Activated T-helper 2 cell treated with anti-CD3 and anti-CD28 coated beads, Interferon-gamma antibody, Interleukin-2, Interleukin-4, amounts not matched to agents 10 μg/mL and 5 μg/mL and 100 μg/mL, durations not matched to agents 14 hours and 24 hours and 36 hours (primary cell): ENCODE data around the gene BOLA3. TPM values are rescaled to one million over a fixed set of nuclear protein-coding genes. Genes with fewer than 3 reads are reported as not detected.

Experiments used
- DNase-seq: peaks from one replicate; pipeline ENCODE4 v3.0.0; 2021; ENCODE audit warnings: low spot score
- H3K27ac Mint-ChIP-seq: one replicate; pipeline ENCODE4 v1.8.0; 2021; ENCODE audit warnings: mixed read lengths
- H3K27me3 Mint-ChIP-seq: one replicate; pipeline ENCODE4 v1.8.0; 2021; ENCODE audit warnings: low read depth, mixed read lengths
- H3K36me3 Mint-ChIP-seq: one replicate; pipeline ENCODE4 v1.8.0; 2021; ENCODE audit warnings: low read depth, mixed read lengths
- H3K4me1 Mint-ChIP-seq: one replicate; pipeline ENCODE4 v1.8.0; 2021; ENCODE audit warnings: low read depth, mixed read lengths
- H3K4me3 Mint-ChIP-seq: one replicate; pipeline ENCODE4 v1.8.0; 2021; ENCODE audit warnings: low read depth, mild to moderate bottlenecking, moderate library complexity, mixed read lengths
- H3K9me3 Mint-ChIP-seq: one replicate; pipeline ENCODE4 v1.8.0; 2021; ENCODE audit warnings: mixed read lengths
- intact Hi-C: fragments of 100-400 bp; cut with micrococcal nuclease; formaldehyde crosslinking; loops from one replicate; pipeline ENCODE4 v1.15.1; 2023
- total RNA-seq: library from RNA; stranded (reverse); gene quantifications from 2 replicates; pipeline ENCODE4 v1.2.3, GENCODE V29; 2022

Gene BOLA3
- total RNA-seq, 1 donor from 2014 or later, result 91.2 TPM

- peak; percentile 97 for DNase-seq
- intact Hi-C loops, result loop anchor here (1.0 kb wide), 2 partner anchors 20 to 28 kb away; partner anchors contain the start of gene MTHFD2
- Mint-ChIP-seq H3K27ac (peak within 1 kb of the TSS; percentile 81), H3K27me3 (no peaks in the 10 kb centered on the region), H3K4me1 (peaks cover 40% of the 10 kb centered on the region), H3K9me3 (no peaks in the 10 kb centered on the region), H3K4me3 (peak within 1 kb of the TSS; percentile 85), H3K36me3 (peaks cover 28% of the 10 kb centered on the region)
Observed at GRCh38 chr2:74178211-74179062, 30.7 kb upstream of the BOLA3 start, which contains the start of gene MOB1A. MOB1A (minus strand) TSS chr2:74178879; CDS start chr2:74178674, 205 bp downstream.

GRCh38 chr2:74177696-74178095, 30.0 kb upstream of the BOLA3 start:
- no peaks in the 10 kb centered on the region for H3K9me3 Mint-ChIP-seq
- peak overlapping the region; percentile 85 for H3K4me3 Mint-ChIP-seq
- H3K4me1 Mint-ChIP-seq, result peaks cover 44% of the 10 kb centered on the region
- peaks cover 32% of the 10 kb centered on the region for H3K36me3 Mint-ChIP-seq
- no peaks in the 10 kb centered on the region for H3K27me3 Mint-ChIP-seq
- intact Hi-C loops, result loop anchor here (1.0 kb wide), 2 partner anchors 21 to 29 kb away; partner anchors contain the start of gene MTHFD2
- peak overlapping the region; percentile 81 for H3K27ac Mint-ChIP-seq
- no peak for DNase-seq

- H3K4me1 Mint-ChIP-seq, result peaks cover 42% of the 10 kb centered on the region
- no peak overlapping the region for H3K4me3 Mint-ChIP-seq
- H3K36me3 Mint-ChIP-seq, result peaks cover 52% of the 10 kb centered on the region
Observed at GRCh38 chr2:74174909-74175308, 27.2 kb upstream of the BOLA3 start.

GRCh38 chr2:74168739-74169138, 21.0 kb upstream of the BOLA3 start:
- Mint-ChIP-seq H3K27ac (peak overlapping the region; percentile 58), H3K4me1 (peaks cover 17% of the 10 kb centered on the region), H3K4me3 (no peak overlapping the region), H3K9me3 (peaks cover 10% of the 10 kb centered on the region), H3K27me3 (no peaks in the 10 kb centered on the region), H3K36me3 (peaks cover 73% of the 10 kb centered on the region)
- DNase-seq, result no peak
- intact Hi-C loops, result no loop called here

More at GRCh38 chr2:74174909-74175308, 27.2 kb upstream of the BOLA3 start:
- Mint-ChIP-seq H3K27ac (no peak overlapping the region), H3K27me3 (no peaks in the 10 kb centered on the region), H3K9me3 (no peaks in the 10 kb centered on the region)
- no peak for DNase-seq
- intact Hi-C loops, result no loop called here

GRCh38 chr2:74164761-74165160, 17.0 kb upstream of the BOLA3 start:
- H3K36me3 Mint-ChIP-seq, result peaks cover 82% of the 10 kb centered on the region
- H3K27ac Mint-ChIP-seq, result no peak overlapping the region
- H3K9me3 Mint-ChIP-seq, result peaks cover 10% of the 10 kb centered on the region
- peaks cover 7% of the 10 kb centered on the region for H3K4me1 Mint-ChIP-seq
- intact Hi-C loops, result no loop called here
- no peak overlapping the region for H3K4me3 Mint-ChIP-seq
- no peak for DNase-seq
- no peaks in the 10 kb centered on the region for H3K27me3 Mint-ChIP-seq

GRCh38 chr2:74162951-74163350, 15.2 kb upstream of the BOLA3 start:
- peaks cover 5% of the 10 kb centered on the region for H3K4me1 Mint-ChIP-seq
- H3K36me3 Mint-ChIP-seq, result peaks cover 83% of the 10 kb centered on the region

GRCh38 chr2:74155830-74156229, 8.1 kb upstream of the BOLA3 start:
- no peak overlapping the region for H3K4me3 Mint-ChIP-seq
- DNase-seq, result no peak
- H3K36me3 Mint-ChIP-seq, result peaks cover 70% of the 10 kb centered on the region
- H3K4me1 Mint-ChIP-seq, result peaks cover 9% of the 10 kb centered on the region
- H3K27me3 Mint-ChIP-seq, result no peaks in the 10 kb centered on the region
- no peaks in the 10 kb centered on the region for H3K9me3 Mint-ChIP-seq
- intact Hi-C loops, result no loop called here
- no peak overlapping the region for H3K27ac Mint-ChIP-seq

More at GRCh38 chr2:74162951-74163350, 15.2 kb upstream of the BOLA3 start:
- peaks cover 10% of the 10 kb centered on the region for H3K9me3 Mint-ChIP-seq
- no peak overlapping the region for H3K4me3 Mint-ChIP-seq
- no peaks in the 10 kb centered on the region for H3K27me3 Mint-ChIP-seq
- no peak for DNase-seq
- intact Hi-C loops, result no loop called here
- H3K27ac Mint-ChIP-seq, result no peak overlapping the region

GRCh38 chr2:74152954-74153353, 5.2 kb upstream of the BOLA3 start:
- Mint-ChIP-seq H3K4me1 (peaks cover 6% of the 10 kb centered on the region), H3K27ac (no peak overlapping the region), H3K4me3 (no peak overlapping the region), H3K9me3 (no peaks in the 10 kb centered on the region), H3K36me3 (peaks cover 55% of the 10 kb centered on the region), H3K27me3 (no peaks in the 10 kb centered on the region)
- no peak for DNase-seq
- intact Hi-C loops, result no loop called here

GRCh38 chr2:74149570-74150319, 2.0 kb upstream of the BOLA3 start:
- Mint-ChIP-seq H3K9me3 (no peaks in the 10 kb centered on the region), H3K27me3 (no peaks in the 10 kb centered on the region), H3K36me3 (peaks cover 28% of the 10 kb centered on the region), H3K4me1 (peaks cover 7% of the 10 kb centered on the region), H3K4me3 (no peak overlapping the region), H3K27ac (no peak overlapping the region)
- DNase-seq, result no peak
- intact Hi-C loops, result loop anchor here (5.0 kb wide), 1 partner anchor 222 kb away; the partner anchor contains the start of gene DGUOK

- H3K27me3 Mint-ChIP-seq, result no peaks in the 10 kb centered on the region
- intact Hi-C loops, result loop anchor here (5.0 kb wide), 1 partner anchor 222 kb away; the partner anchor contains the start of gene DGUOK
- H3K27ac Mint-ChIP-seq, result no peak overlapping the region
- DNase-seq, result no peak
- H3K36me3 Mint-ChIP-seq, result peaks cover 24% of the 10 kb centered on the region
- no peak overlapping the region for H3K4me3 Mint-ChIP-seq
- no peaks in the 10 kb centered on the region for H3K9me3 Mint-ChIP-seq
- peaks cover 7% of the 10 kb centered on the region for H3K4me1 Mint-ChIP-seq
Observed at GRCh38 chr2:74149247-74149525, 1.5 kb upstream of the BOLA3 start.

GRCh38 chr2:74148457-74149246, 940 bp upstream of the BOLA3 start:
- Mint-ChIP-seq H3K9me3 (no peaks in the 10 kb centered on the region), H3K4me1 (peaks cover 5% of the 10 kb centered on the region), H3K27ac (no peak overlapping the region), H3K4me3 (no peak overlapping the region), H3K27me3 (no peaks in the 10 kb centered on the region), H3K36me3 (peaks cover 20% of the 10 kb centered on the region)
- intact Hi-C loops, result loop anchor here (5.0 kb wide), 1 partner anchor 221 kb away; the partner anchor contains the start of gene DGUOK
- no peak for DNase-seq
